ENCODE data around the gene FCSK. TPM values are rescaled to one million over a fixed set of nuclear protein-coding genes. Genes with fewer than 3 reads are reported as not detected.
A peak's percentile ranks its signal among the peaks of the same experiment; 100 is the strongest.

FCSK gene
- total RNA-seq, 1 donor from 2014 or later, result 12.0 TPM

- Histone ChIP-seq H3K27me3 (ENCODE audit: insufficient read depth, low read length) (no peaks in the 10 kb centered on the region), H3K27ac (ENCODE audit: low read depth, low read length) (no peak overlapping the region), H2AFZ (ENCODE audit: low read depth, low read length) (no peak overlapping the region), H4K20me1 (ENCODE audit: insufficient read depth, low read length) (peaks cover 68% of the 10 kb centered on the region), H3K9ac (ENCODE audit: low read length) (peak overlapping the region; percentile 56), H3K9me3 (ENCODE audit: insufficient read depth, low read depth, low read length) (no peaks in the 10 kb centered on the region), H3K4me3 (ENCODE audit: insufficient read depth, low read depth, low read length) (no peak overlapping the region), H3K4me1 (ENCODE audit: insufficient read depth, low read length) (peaks cover 53% of the 10 kb centered on the region), H3K4me2 (ENCODE audit: low read length) (no peak overlapping the region), H3K36me3 (ENCODE audit: insufficient read depth, low read length) (no peaks in the 10 kb centered on the region), H3K79me2 (ENCODE audit: insufficient read depth, low read length) (peaks cover 82% of the 10 kb centered on the region)
- no peak for FAIRE-seq
- Mint-ChIP-seq H3K27me3 (ENCODE audit: low read depth, unreplicated experiment) (no peaks in the 10 kb centered on the region), H3K9me3 (ENCODE audit: unreplicated experiment) (no peaks in the 10 kb centered on the region), H3K27ac (ENCODE audit: unreplicated experiment) (peak overlapping the region; percentile 66), H3K4me3 (ENCODE audit: unreplicated experiment) (no peak overlapping the region), H3K36me3 (ENCODE audit: low read depth, unreplicated experiment) (peaks cover 11% of the 10 kb centered on the region), H3K4me1 (ENCODE audit: low read depth, unreplicated experiment) (peaks cover 60% of the 10 kb centered on the region)
- no peak for DNase-seq (ENCODE audit: low read depth)
- no peak for TF ChIP-seq EZH2 (IDR thresholded peaks at IDR 0.05; ENCODE audit: insufficient read depth, low read length)
- TF ChIP-seq CTCF (IDR thresholded peaks at IDR 0.05; ENCODE audit: insufficient read depth, low read depth, low read length), result no peak
Measured at GRCh38 chr16:70434484-70435260, 19.7 kb upstream of the FCSK start.

GRCh38 chr16:70437017-70437581 lies 17.3 kb upstream of the FCSK start:
- Mint-ChIP-seq H3K27ac (ENCODE audit: unreplicated experiment) (peak overlapping the region; percentile 97), H3K9me3 (ENCODE audit: unreplicated experiment) (no peaks in the 10 kb centered on the region), H3K4me1 (ENCODE audit: low read depth, unreplicated experiment) (peaks cover 45% of the 10 kb centered on the region), H3K27me3 (ENCODE audit: low read depth, unreplicated experiment) (no peaks in the 10 kb centered on the region), H3K4me3 (ENCODE audit: unreplicated experiment) (peak overlapping the region; percentile 99), H3K36me3 (ENCODE audit: low read depth, unreplicated experiment) (peaks cover 9% of the 10 kb centered on the region)
- Histone ChIP-seq H4K20me1 (ENCODE audit: insufficient read depth, low read length) (peaks cover 54% of the 10 kb centered on the region), H3K4me1 (ENCODE audit: insufficient read depth, low read length) (peaks cover 40% of the 10 kb centered on the region), H3K79me2 (ENCODE audit: insufficient read depth, low read length) (peaks cover 61% of the 10 kb centered on the region), H3K4me2 (ENCODE audit: low read length) (peak overlapping the region; percentile 96), H3K4me3 (ENCODE audit: insufficient read depth, low read depth, low read length) (peak overlapping the region; percentile 71), H3K9me3 (ENCODE audit: insufficient read depth, low read depth, low read length) (no peaks in the 10 kb centered on the region), H3K27ac (ENCODE audit: low read depth, low read length) (peak overlapping the region; percentile 80), H2AFZ (ENCODE audit: low read depth, low read length) (no peak overlapping the region), H3K36me3 (ENCODE audit: insufficient read depth, low read length) (no peaks in the 10 kb centered on the region), H3K27me3 (ENCODE audit: insufficient read depth, low read length) (no peaks in the 10 kb centered on the region), H3K9ac (ENCODE audit: low read length) (peak overlapping the region; percentile 93)
- FAIRE-seq (no peak), DNase-seq (ENCODE audit: low read depth) (peak; percentile 90)
- no peak for TF ChIP-seq EZH2 (IDR thresholded peaks at IDR 0.05; ENCODE audit: insufficient read depth, low read length)

- Histone ChIP-seq H3K4me1 (ENCODE audit: insufficient read depth, low read length) (peaks cover 34% of the 10 kb centered on the region), H3K9me3 (ENCODE audit: insufficient read depth, low read depth, low read length) (no peaks in the 10 kb centered on the region), H3K4me2 (ENCODE audit: low read length) (peak overlapping the region; percentile 96), H3K36me3 (ENCODE audit: insufficient read depth, low read length) (no peaks in the 10 kb centered on the region), H3K27me3 (ENCODE audit: insufficient read depth, low read length) (no peaks in the 10 kb centered on the region), H3K27ac (ENCODE audit: low read depth, low read length) (peak overlapping the region; percentile 80), H3K4me3 (ENCODE audit: insufficient read depth, low read depth, low read length) (peak overlapping the region; percentile 71), H2AFZ (ENCODE audit: low read depth, low read length) (peak overlapping the region; percentile 28), H3K79me2 (ENCODE audit: insufficient read depth, low read length) (peaks cover 54% of the 10 kb centered on the region), H3K9ac (ENCODE audit: low read length) (peak overlapping the region; percentile 93), H4K20me1 (ENCODE audit: insufficient read depth, low read length) (peaks cover 47% of the 10 kb centered on the region)
- H3K27me3 Mint-ChIP-seq (ENCODE audit: low read depth, unreplicated experiment), result no peaks in the 10 kb centered on the region
- H3K4me3 Mint-ChIP-seq (ENCODE audit: unreplicated experiment), result peak overlapping the region; percentile 99
- FAIRE-seq (no peak), DNase-seq (ENCODE audit: low read depth) (peak; percentile 62)
- TF ChIP-seq CTCF (IDR thresholded peaks at IDR 0.05; ENCODE audit: insufficient read depth, low read depth, low read length) (no peak), EZH2 (IDR thresholded peaks at IDR 0.05; ENCODE audit: insufficient read depth, low read length) (no peak)
- peaks cover 9% of the 10 kb centered on the region for H3K36me3 Mint-ChIP-seq (ENCODE audit: low read depth, unreplicated experiment)
- H3K27ac Mint-ChIP-seq (ENCODE audit: unreplicated experiment), result peak overlapping the region; percentile 97
- no peaks in the 10 kb centered on the region for H3K9me3 Mint-ChIP-seq (ENCODE audit: unreplicated experiment)
- H3K4me1 Mint-ChIP-seq (ENCODE audit: low read depth, unreplicated experiment), result peaks cover 38% of the 10 kb centered on the region
Measured at GRCh38 chr16:70437582-70438557, 16.5 kb upstream of the FCSK start.
